GM18858 (cell line): ENCODE data around the gene SLMAP.
"Not testable (repeated sequence)": the region's sequence is repeated elsewhere in the genome, so short reads cannot be mapped to it uniquely, and the experiment has no call there.

Source experiments
- ATAC-seq: cut with Tn5 transposase; IDR thresholded peaks from one replicate; pipeline ENCODE4 v1.9.1; 2021; ENCODE audit not compliant: unreplicated experiment

Gene SLMAP

DNA sequence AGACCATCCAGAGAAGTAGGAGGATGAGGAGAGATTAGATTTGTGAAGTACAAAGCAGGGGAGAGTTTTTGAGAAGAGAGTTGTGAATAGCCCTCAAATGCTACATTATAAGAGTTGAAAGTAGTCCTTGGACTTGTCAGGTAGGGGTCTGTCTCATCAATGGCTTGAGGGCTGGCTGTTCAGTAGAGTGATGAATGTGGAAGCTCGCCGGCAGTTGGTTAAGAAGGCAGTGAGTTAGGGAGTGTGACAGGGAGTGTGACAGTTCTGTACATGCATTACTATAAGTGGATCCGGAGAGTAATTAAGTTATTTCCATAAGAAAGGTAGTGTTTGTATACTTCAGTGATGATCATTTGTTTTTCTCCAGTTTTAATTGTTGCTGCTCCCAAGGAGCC is 32.5 kb downstream of the SLMAP start:
- ATAC-seq = no peak

DNA sequence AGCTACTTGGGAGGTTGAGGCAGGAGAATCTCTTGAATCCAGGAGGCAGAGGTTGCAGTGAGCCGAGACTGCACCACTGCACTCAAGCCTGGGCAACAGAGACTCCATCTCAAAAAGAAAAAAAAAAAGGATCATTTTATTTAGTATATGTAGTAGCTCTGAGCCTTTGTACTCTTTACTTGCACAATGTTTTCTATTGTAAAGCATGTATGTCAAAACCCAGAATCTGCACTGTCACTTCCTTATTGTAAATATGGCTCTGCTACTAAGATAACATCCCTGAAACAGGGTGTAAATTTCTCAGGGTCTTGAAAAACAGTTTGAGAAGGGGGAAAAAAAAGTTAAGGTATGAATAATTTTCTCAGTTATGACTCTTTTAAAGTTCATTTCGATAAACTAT is 35.1 kb downstream of the SLMAP start:
- no peak for ATAC-seq

DNA sequence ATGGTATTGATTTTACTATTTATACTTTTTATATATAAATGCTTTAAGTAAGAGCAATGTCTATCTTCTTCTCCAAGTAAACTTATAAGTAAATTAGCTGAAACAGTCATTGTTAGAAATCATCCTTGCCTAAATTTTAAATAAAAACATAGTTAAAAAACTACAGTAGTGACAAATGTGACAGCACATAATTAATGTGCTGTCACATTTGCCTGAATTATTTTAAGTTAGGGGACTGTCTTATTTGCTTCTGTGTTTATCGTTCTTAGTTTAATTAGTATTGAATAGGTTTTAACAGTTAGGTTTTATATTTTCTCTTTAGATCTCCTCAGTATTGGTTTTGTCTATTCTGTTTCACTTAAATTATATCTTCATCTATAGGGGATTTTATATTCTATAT is 36.1 kb downstream of the SLMAP start:
- no peak for ATAC-seq

DNA sequence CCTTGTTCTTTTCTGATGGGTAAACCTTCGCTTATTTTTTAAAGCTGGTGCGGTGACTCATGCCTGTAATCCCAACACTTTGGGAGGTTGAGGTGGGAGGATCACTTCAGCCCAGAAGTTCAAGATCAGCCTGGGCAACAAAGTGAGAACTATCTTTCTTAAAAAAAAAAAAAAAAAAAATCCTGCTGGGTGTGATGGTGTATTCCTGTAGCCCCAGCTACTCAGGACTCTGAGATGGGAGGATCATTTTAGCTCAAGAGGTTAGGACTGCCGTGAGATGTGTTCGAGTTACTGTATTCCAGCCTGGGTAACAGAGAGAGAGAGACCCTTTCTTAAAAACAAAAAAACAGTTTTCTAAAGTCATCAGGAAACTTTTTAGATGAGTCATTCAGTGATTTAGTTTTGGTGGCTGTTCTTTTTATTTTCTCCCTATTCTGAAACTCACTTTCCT is 37.7 kb downstream of the SLMAP start:
- no peak for ATAC-seq

DNA sequence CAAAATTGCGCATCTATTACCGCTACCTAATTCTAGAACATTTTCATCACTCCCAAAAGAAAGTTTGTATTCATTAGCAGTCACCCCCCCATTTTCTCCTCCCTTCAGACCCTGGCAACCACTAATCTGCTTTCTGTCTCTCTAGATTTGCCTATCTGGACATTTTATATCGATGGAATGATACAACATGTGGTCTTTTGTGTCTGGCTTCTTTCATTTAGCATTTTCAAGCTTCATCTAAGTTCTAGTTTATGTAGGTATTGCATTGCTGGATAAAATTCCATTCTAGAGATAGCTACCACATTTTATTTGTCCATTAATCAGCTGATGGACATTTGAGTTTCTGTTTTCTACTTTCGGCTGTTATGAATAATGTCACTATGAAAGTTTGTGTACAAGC is 38.4 kb downstream of the SLMAP start:
- ATAC-seq = no peak

DNA sequence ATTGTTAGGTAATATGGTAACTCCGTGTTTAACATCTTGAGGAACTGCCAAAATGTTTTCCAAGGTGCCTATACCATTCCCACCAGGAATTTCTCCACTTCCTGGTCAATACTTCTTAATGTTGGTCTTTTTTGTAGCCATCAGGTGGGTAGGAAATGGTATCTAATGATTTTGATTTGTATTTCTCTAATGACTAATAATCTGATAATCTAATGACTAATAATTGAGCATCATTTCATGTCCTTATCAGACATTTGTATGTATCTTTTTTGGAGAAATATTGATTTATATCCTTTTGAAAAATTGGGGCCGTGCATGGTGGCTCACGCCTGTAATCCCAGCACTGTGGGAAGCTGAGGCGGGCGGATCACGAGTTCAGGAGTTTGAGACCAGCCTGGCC is 38.8 kb downstream of the SLMAP start:
- ATAC-seq = no peak

DNA sequence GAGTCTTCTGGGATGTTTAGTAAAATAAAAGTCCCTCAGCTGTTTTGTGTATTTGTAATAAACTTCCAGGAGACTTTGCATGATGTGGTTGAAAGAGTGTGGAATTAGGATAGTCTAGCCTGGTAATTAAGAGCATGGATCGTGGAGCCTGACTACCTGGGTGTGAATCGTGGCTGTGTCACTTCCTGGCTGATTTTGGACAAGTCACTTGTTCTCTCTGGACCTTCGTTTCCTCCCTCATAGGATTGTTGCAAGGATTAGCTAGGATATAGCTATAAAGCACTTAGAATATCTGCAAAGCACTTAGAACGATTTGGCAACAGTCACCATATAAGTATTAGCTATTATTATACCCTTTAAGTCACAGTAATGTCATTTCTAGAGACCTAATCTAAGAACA is 40.2 kb downstream of the SLMAP start:
- no peak for ATAC-seq

DNA sequence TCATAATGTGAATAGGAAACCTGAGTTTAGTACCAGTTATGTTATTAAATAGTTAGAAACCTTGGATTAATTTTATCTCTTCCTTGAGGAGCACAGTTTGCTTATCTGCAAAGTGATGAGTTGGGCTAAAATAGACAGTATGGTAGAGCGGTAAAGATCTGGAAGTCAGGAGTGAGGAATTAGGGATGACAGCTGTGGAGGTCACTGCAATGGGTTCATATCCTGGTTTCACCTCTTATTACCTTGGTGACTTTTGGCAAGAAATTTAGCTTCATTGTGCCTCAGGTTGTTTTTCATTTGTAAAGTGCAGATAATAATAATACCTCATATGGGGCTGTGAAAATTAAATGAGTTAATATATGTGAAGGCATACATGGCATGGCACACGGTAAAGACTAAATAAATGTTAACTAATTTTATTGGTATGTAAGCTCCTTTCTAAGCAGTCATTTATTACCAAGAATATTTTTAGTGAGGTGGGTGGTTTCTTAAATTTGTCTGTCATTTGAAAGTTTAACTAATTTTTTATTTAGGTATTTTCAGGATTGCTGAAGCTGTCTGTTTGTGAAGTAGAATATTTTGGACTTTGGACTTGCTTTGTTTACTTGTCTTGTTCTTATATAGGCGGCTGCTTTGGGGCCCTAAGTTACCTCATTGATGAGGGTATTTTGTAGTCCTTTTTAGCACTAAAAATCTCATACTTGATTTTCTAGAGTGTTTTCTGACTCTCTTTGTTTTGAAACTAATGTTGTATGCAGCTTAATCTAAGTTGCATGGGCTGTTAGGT is 41.8 kb downstream of the SLMAP start:
- ATAC-seq = no peak

DNA sequence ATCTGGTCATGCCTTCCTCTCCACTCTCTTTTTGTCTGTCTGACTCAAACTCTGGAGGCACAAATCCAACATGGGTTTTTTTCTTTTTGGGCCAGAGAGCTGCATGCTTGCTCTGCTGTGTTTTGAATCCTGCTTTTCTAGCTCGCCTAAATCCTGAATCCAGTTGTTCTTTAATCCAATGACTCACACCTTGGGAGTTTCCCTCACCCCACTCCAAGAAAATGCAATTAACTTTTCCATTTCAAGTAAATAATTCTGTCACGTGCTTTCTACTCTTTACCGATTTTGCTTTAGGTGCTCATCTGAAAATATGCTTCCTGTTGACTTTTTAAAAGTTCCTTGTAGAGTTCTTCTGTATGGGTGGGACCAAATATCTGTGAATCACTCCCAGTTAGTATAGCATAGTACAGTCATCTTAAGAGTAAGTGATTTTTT is 47.6 kb downstream of the SLMAP start:
- no peak for ATAC-seq

DNA sequence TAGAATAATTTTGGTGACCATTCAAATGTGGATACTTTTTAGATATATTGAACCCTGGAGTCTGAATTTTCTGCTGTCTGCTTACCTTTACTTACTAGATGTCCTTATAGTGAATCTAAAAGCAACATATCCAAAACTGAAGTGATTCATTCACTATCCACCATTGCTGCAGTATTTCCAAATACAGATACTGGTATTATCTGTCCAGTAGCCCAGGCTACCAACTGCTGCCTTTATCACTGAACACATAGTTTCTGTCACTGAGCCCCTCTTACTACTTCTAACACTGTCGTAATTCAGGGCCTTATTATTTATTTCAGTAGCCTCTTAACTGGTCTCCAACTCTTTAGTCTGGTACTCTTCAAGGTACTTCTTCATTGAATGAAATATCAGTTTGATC is 49.2 kb downstream of the SLMAP start:
- no peak for ATAC-seq

DNA sequence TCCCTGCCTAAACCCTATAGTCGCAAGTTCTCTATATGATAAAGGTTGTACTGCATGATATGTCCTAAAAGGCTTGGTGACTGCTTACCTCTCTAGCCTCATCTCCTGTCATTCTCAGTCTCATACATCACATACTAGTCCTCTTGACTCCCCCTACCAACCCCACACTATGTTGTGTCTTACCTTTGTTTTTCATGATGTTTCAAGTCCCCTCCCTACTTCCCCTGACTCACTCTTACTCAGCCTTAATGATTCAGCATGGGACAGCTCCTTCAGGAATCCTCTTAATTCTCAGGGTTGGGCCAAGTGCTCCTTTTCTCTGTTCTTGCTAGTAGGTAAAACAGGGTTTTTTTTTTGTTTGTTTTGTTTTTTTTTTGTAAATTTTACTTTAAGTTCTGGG is 49.6 kb downstream of the SLMAP start:
- ATAC-seq = no peak

DNA sequence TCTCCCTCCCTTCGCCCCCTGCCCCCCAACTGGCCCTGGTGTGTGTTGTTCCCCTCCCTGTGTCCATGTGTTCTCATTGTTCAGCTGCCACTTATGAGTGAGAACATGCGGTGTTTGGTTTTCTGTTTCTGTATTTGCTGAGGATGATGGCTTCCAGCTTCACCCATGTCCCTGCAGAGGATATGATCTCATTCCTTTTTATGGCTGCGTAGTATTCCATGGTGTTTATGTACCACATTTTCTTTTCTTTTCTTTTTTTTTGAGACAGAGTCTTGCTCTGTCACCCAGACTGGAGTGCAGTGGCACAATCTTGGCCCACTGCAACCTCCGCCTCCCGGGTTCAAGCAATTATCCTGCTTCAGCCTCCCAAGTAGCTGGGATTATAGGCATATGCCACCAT is 50.1 kb downstream of the SLMAP start:
- ATAC-seq = not testable (repeated sequence)

DNA sequence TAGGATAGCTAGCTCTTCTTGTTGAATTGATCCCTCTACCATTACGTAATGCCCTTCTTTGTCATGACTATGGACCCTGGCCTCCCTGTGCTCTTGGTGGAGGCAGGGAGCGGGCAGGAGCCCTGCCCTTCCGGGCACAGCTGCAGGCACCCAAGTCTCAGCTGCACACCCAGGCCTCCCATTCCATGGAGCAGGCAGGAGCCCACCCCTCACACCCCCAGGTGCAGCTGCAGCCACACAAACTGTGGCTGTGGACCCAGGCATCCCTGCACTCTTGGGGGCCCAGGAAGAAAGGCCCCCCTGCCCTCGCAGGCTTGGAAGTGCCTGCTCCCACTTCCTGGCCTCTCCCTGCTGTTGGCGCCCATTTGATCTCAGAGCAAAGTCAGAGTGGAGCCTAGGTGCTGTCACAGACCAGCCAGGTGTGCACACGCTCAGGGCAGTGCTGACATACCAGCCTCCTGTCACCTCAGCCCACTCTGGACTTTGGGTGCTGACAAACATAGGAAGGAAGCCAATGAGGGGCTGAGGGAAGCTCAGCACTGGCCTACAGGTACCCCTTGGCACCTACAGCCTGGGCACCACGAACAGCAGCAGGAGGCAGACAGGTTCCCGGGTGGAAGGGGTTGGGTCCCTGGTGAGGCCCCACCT is 53.0 kb downstream of the SLMAP start:
- ATAC-seq = no peak

DNA sequence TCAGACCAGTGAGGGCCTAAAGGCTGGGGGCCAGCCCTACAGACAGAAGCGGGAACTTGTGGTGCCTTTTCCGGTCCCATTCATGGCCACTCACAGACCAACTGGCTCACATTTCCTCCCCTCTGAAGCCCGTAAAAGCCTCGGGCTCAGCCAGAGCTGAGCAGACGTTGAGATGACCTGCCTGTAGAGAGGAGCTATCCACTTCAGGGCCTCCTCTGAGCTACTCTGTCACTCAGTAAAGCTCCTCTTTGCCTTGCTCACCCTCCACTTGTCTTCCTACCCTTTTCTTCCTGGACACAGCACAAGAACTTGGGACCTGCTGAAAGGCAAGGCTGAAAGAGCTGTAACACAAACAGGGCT is 53.5 kb downstream of the SLMAP start:
- ATAC-seq = no peak

DNA sequence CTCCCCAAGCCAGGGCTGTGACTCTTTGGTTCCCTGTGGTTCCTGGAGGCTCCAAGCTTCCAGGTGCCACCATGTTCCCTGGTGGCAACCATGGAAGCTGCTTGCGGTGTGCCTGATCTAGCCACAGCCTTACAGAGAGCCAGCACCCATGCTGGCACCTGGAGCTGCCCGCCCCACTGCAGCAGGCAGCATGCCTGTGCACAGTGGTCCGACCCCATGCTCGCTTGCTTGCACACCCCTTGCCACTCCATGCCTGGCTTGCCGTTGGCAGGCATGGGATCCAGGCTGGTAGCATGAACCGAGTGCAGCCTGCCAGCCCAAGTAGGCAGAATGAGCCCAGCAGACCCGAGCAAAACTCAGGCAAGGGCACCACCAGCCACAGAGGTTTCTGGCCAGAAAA is 53.9 kb downstream of the SLMAP start:
- ATAC-seq = no peak

DNA sequence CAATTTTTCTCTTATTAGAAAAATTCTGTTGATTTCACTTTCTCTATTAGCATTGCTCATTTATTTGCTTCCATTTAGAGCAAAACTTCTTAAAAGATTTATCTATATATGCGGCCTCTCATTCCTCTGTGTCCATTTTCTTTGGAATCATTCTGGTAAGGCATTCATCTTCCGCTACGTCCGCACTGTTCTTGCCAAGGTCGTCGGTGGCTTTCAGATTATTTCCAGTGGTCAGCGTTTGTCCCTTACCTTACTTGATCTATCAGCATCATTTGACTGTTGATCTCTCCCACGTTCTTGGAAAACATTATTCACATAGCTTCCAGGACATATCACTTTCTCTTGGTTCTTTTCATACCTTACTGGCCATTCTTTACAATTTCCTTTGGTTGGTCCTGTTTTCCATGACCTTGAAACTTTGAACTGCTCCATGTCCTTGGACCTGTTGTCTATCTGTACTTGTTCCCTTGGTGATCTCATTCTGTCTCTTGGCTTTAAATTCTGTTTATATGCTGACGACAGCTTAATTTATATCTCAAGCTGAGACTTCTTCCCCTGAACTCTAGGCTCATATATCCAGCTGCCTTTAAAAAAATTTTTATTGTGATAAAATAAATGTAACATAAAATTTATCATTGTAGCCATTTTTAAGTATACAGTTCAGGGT is 54.5 kb downstream of the SLMAP start:
- ATAC-seq = no peak

DNA sequence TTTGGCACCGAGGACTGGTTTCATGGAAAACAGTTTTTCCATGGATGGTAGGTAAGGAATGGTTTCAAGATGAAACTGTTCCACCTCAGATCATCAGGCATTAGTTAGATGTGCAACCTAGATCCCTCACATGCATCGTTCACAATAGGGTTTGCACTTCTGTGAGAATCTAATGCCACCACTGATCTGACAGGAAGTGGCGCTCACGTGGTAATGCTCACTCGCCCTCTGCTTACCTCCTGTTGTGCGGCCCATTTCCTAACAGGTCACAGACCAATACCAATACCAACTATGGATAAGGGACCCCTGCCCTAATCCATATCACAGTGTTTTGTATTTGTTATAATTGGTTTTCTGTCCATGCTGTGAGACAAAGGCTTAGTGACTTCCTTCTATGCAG is 58.9 kb downstream of the SLMAP start:
- no peak for ATAC-seq

DNA sequence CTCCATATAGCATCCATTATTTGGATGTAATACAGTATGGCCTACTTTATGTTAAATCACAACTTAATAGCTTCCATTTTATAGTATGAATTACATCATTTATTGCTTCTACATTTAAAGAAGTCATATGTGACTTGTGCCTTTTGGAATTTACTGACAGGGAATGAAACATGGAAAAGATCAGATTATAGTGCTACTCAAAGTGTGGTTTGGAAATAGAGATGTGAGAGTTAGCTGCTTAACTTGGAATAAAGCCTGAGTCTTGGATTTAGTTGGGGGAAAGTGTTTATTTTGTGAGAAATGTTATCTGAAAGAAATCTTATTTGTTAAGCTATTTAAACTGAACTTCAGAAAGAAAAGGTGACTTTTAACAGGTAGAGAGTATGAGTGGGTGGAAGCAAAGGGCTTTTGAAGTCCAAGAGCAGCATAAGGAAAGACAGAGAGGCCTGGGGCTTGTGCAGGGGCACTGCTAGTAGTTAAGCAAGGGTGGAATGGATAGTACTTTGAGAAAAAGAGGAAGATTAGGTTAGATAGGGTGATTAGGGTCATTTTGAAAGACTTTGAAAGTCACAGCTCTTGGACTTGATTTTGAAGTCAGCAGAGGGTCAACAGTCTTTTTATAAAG is 60.5 kb downstream of the SLMAP start:
- no peak for ATAC-seq

DNA sequence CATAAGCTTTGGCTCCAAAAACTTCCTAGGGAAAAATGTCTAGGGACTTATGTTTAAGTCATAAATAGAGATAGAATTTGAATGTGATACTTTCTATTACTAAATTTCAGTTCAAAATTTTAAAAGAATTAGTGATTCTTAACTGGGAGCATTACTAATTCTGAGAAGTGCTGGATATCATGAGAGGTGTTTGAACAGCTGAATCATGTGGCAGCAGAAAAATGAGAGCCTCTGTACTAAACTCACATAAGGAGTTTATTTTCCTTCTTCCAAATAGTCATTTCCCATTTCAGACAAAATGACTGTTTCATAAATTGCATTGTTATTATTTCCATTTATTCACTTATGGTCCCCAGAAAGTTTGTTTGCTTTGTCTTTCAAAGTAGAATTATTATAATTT is 62.7 kb downstream of the SLMAP start:
- ATAC-seq = no peak

DNA sequence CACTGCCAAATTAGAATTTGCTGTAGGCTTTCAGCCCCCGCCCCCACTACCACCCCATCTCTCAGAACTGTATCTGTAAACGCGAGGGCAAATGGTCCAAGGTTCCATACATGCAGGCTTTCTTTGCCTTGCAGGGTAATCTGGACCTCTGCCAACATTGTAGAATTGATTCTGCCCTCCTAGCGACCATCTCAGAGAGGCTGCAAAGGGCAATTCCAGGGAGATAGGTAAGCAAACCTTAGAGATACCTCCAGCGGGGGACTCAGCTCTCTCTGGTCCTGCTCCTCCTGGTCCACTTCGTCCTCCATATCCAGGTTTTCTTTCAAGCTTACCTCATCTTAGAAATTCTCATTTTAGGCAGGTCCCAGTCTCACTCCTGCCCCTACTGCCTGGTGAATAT is 64.4 kb downstream of the SLMAP start:
- no peak for ATAC-seq

DNA sequence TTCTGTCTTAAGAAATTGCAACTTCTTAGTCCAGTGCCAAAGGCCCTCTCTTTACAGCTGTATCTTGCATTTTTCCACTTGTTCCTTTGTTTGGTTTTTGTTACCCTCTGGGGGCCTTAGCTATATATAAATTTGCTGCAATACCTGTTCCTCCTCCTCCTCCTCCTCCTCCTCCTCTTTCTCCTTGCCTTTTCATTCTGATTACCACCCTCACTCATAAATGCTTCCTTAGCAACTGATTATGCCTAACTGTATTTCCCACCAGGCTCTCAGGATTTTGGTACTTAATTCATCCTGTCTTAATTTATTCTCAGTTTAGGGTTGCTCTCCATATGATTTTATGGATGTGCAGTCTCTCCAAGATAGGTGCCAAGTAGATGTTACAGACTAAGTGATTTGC is 65.7 kb downstream of the SLMAP start:
- no peak for ATAC-seq

DNA sequence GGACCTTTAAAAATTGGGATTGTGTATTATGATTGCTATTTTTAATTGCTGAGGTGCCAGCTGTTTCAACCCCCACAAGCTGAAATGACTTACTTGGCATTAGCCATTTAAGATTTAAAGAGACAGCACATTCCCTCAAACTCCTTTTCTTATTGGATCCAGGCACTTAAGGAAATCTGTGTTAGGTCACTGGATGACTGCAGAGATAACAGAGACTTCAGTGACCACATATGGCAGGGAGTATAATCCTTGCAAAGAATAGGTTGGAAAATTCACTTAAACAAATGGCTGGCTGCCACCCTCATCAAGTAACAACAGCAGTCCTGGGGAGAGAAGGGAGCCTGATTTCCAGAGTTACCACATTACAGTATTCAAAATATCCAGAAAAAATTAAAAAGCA is 66.6 kb downstream of the SLMAP start:
- no peak for ATAC-seq
